Measurements from ENCODE around the gene CC2D2A.

The CC2D2A gene

DNA sequence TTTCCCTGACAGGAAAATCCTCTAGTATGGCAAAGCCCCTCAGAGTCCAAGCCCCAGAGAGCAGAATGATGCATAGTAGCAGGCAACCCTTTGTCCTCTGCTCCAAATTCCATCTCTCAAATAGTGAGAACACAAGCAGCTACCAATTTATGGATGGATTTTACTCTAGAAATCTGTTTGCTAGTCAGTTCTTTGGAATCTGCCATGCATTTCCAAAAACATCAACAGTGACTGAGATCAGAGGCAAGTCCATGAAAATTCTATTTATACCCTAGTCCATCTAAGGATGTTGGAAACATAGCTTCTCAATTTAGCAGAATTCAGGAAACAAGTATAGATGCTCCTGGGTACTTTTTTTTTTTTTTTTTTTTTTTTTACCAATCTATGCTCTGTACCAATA, 10.0 kb upstream of the CC2D2A start:
- TF ChIP-seq PPARA (CRISPR knock-in tag; IDR thresholded peaks at IDR 0.05; ENCODE audit: borderline replicate concordance) (no peak), RARB (CRISPR knock-in tag; IDR thresholded peaks at IDR 0.05) (no peak)
- TF ChIP-seq, protein P1, sequence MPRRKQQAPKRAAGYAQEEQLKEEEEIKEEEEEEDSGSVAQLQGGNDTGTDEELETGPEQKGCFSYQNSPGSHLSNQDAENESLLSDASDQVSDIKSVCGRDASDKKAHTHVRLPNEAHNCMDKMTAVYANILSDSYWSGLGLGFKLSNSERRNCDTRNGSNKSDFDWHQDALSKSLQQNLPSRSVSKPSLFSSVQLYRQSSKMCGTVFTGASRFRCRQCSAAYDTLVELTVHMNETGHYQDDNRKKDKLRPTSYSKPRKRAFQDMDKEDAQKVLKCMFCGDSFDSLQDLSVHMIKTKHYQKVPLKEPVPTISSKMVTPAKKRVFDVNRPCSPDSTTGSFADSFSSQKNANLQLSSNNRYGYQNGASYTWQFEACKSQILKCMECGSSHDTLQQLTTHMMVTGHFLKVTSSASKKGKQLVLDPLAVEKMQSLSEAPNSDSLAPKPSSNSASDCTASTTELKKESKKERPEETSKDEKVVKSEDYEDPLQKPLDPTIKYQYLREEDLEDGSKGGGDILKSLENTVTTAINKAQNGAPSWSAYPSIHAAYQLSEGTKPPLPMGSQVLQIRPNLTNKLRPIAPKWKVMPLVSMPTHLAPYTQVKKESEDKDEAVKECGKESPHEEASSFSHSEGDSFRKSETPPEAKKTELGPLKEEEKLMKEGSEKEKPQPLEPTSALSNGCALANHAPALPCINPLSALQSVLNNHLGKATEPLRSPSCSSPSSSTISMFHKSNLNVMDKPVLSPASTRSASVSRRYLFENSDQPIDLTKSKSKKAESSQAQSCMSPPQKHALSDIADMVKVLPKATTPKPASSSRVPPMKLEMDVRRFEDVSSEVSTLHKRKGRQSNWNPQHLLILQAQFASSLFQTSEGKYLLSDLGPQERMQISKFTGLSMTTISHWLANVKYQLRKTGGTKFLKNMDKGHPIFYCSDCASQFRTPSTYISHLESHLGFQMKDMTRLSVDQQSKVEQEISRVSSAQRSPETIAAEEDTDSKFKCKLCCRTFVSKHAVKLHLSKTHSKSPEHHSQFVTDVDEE (CRISPR knock-in tag; IDR thresholded peaks at IDR 0.05), result no peak
- ATAC-seq, result no peak

DNA sequence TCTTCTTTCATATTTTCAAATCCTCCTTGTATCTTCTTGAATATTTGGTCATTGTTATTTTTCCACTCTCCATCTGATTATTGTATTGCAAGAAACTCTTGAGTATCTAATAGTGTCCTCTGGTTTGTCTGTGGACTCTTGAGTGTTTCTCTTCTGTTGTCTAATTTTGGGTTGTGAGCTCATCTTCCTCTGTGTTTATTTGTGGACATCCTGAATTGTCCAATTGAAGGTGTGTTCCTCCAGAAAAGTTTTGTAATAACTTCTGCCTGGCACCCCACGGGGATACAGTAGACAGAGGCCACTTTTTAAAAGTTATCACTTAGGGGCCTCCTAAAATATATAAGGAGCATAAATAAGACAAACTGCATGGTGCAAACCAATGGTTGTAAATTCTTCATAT, 3.1 kb upstream of the CC2D2A start:
- ATAC-seq, result no peak
- TF ChIP-seq, protein P2, sequence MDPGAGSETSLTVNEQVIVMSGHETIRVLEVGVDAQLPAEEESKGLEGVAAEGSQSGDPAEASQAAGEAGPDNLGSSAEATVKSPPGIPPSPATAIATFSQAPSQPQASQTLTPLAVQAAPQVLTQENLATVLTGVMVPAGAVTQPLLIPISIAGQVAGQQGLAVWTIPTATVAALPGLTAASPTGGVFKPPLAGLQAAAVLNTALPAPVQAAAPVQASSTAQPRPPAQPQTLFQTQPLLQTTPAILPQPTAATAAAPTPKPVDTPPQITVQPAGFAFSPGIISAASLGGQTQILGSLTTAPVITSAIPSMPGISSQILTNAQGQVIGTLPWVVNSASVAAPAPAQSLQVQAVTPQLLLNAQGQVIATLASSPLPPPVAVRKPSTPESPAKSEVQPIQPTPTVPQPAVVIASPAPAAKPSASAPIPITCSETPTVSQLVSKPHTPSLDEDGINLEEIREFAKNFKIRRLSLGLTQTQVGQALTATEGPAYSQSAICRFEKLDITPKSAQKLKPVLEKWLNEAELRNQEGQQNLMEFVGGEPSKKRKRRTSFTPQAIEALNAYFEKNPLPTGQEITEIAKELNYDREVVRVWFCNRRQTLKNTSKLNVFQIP (CRISPR knock-in tag; IDR thresholded peaks at IDR 0.05; ENCODE audit: borderline replicate concordance, low read depth), result no peak
- TF ChIP-seq ISL1 (CRISPR knock-in tag; IDR thresholded peaks at IDR 0.05) (no peak), TOX (CRISPR knock-in tag; IDR thresholded peaks at IDR 0.05; ENCODE audit: borderline replicate concordance) (no peak), ZFP3 (CRISPR knock-in tag; IDR thresholded peaks at IDR 0.05) (no peak), CSDC2 (CRISPR knock-in tag; IDR thresholded peaks at IDR 0.05) (no peak), GLIS3 (CRISPR knock-in tag; IDR thresholded peaks at IDR 0.05) (no peak), ZNF70 (CRISPR knock-in tag; IDR thresholded peaks at IDR 0.05) (no peak), ZC3H10 (CRISPR knock-in tag; IDR thresholded peaks at IDR 0.05) (no peak), ESRRG (CRISPR knock-in tag; IDR thresholded peaks at IDR 0.05) (no peak), PPARA (CRISPR knock-in tag; IDR thresholded peaks at IDR 0.05; ENCODE audit: borderline replicate concordance) (no peak), ARNTL (CRISPR knock-in tag; IDR thresholded peaks at IDR 0.05; ENCODE audit: borderline replicate concordance, low read depth) (no peak), TCF4 (CRISPR knock-in tag; IDR thresholded peaks at IDR 0.05; ENCODE audit: borderline replicate concordance) (no peak), SNAI2 (CRISPR knock-in tag; IDR thresholded peaks at IDR 0.05) (no peak)
- TF ChIP-seq, protein P3, sequence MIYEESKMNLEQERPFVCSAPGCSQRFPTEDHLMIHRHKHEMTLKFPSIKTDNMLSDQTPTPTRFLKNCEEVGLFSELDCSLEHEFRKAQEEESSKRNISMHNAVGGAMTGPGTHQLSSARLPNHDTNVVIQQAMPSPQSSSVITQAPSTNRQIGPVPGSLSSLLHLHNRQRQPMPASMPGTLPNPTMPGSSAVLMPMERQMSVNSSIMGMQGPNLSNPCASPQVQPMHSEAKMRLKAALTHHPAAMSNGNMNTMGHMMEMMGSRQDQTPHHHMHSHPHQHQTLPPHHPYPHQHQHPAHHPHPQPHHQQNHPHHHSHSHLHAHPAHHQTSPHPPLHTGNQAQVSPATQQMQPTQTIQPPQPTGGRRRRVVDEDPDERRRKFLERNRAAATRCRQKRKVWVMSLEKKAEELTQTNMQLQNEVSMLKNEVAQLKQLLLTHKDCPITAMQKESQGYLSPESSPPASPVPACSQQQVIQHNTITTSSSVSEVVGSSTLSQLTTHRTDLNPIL (CRISPR knock-in tag; IDR thresholded peaks at IDR 0.05; ENCODE audit: low read depth), result no peak
- TF ChIP-seq, protein P1 (CRISPR knock-in tag; IDR thresholded peaks at IDR 0.05), result no peak
- TF ChIP-seq, protein P4, sequence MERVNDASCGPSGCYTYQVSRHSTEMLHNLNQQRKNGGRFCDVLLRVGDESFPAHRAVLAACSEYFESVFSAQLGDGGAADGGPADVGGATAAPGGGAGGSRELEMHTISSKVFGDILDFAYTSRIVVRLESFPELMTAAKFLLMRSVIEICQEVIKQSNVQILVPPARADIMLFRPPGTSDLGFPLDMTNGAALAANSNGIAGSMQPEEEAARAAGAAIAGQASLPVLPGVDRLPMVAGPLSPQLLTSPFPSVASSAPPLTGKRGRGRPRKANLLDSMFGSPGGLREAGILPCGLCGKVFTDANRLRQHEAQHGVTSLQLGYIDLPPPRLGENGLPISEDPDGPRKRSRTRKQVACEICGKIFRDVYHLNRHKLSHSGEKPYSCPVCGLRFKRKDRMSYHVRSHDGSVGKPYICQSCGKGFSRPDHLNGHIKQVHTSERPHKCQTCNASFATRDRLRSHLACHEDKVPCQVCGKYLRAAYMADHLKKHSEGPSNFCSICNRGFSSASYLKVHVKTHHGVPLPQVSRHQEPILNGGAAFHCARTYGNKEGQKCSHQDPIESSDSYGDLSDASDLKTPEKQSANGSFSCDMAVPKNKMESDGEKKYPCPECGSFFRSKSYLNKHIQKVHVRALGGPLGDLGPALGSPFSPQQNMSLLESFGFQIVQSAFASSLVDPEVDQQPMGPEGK (CRISPR knock-in tag; IDR thresholded peaks at IDR 0.05; ENCODE audit: borderline replicate concordance), result no peak
- TF ChIP-seq, protein P5, sequence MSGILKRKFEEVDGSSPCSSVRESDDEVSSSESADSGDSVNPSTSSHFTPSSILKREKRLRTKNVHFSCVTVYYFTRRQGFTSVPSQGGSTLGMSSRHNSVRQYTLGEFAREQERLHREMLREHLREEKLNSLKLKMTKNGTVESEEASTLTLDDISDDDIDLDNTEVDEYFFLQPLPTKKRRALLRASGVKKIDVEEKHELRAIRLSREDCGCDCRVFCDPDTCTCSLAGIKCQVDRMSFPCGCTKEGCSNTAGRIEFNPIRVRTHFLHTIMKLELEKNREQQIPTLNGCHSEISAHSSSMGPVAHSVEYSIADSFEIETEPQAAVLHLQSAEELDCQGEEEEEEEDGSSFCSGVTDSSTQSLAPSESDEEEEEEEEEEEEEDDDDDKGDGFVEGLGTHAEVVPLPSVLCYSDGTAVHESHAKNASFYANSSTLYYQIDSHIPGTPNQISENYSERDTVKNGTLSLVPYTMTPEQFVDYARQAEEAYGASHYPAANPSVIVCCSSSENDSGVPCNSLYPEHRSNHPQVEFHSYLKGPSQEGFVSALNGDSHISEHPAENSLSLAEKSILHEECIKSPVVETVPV (CRISPR knock-in tag; IDR thresholded peaks at IDR 0.05), result no peak

DNA sequence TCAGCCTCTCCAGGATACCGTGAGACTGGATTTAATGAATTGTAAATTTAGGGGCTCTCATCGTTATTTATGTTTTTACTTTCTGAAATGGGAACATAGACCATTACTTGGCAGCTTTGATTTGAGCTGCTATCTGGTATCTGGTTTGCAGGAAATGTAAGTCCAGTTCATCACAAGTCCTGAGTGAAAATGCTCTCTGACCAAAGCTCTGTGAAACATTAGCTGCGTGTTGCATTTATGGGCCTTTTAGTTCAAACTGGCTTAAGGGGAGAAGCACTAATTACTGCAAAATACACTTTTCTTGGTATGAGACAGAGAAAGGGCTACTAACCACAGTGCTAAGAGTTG, 420 bp downstream of the CC2D2A start:
- ATAC-seq, result peak; percentile 52
- TF ChIP-seq, protein P1 (CRISPR knock-in tag; IDR thresholded peaks at IDR 0.05), result no peak
- TF ChIP-seq PPARA (CRISPR knock-in tag; IDR thresholded peaks at IDR 0.05; ENCODE audit: borderline replicate concordance), result no peak
- no peak for TF ChIP-seq SNAI2 (CRISPR knock-in tag; IDR thresholded peaks at IDR 0.05)
- no peak for TF ChIP-seq OSR1 (CRISPR knock-in tag; IDR thresholded peaks at IDR 0.05)
- TF ChIP-seq, protein P2 (CRISPR knock-in tag; IDR thresholded peaks at IDR 0.05; ENCODE audit: borderline replicate concordance, low read depth), result no peak
- no peak for TF ChIP-seq ESRRG (CRISPR knock-in tag; IDR thresholded peaks at IDR 0.05)
- TF ChIP-seq ZC3H10 (CRISPR knock-in tag; IDR thresholded peaks at IDR 0.05), result no peak
- TF ChIP-seq BACH2 (CRISPR knock-in tag; IDR thresholded peaks at IDR 0.05; ENCODE audit: borderline replicate concordance), result no peak

Data from SK-N-SH treated with all-trans-retinoic acid at 6 μM for 48 hours (cell line).